IMR-90 (cell line): ENCODE results near the gene GNPTG.

ENCODE experiments used
- BHLHE40 ChIP-seq: fragments of 150-350 bp; IDR thresholded peaks from 2 replicates; pipeline ENCODE4 v1.6.1; 2016; ENCODE audit warnings: mild to moderate bottlenecking, low read depth, low read length
- CEBPB ChIP-seq: IDR thresholded peaks from 2 replicates; pipeline ENCODE4 v1.6.1; 2012; ENCODE audit warnings: low read depth, low read length, improper control_type of control experiment
- CTCF ChIP-seq: conservative IDR thresholded peaks from 2 replicates; pipeline ENCODE4 v1.5.1; 2012; ENCODE audit warnings: mild to moderate bottlenecking, low read depth, low read length, improper control_type of control experiment
- FOS ChIP-seq: fragments of 150-350 bp; IDR thresholded peaks from 2 replicates; pipeline ENCODE4 v1.6.1; 2016; ENCODE audit warnings: low read depth, low read length
- MAFK ChIP-seq: IDR thresholded peaks from 2 replicates; pipeline ENCODE4 v1.6.1; 2012; ENCODE audit warnings: low read depth, low read length, improper control_type of control experiment
- MXI1 ChIP-seq: IDR thresholded peaks from 2 replicates; pipeline ENCODE4 v1.6.1; 2012; ENCODE audit warnings: low read depth, mild to moderate bottlenecking, low read length, moderate library complexity, borderline replicate concordance
- NFE2L2 ChIP-seq: fragments of 150-350 bp; IDR thresholded peaks from 2 replicates; pipeline ENCODE4 v1.6.1; 2016; ENCODE audit warnings: low read depth, mild to moderate bottlenecking, low read length
- POLR2A ChIP-seq: IDR thresholded peaks from 2 replicates; pipeline ENCODE4 v1.6.1; 2012; ENCODE audit warnings: mild to moderate bottlenecking, low read depth, low read length
- RAD21 ChIP-seq: IDR thresholded peaks from 2 replicates; pipeline ENCODE4 v1.6.1; 2012; ENCODE audit warnings: low read length, improper control_type of control experiment
- RCOR1 ChIP-seq: IDR thresholded peaks from 2 replicates; pipeline ENCODE4 v1.6.1; 2012; ENCODE audit warnings: mild to moderate bottlenecking, low read length, improper control_type of control experiment; ENCODE audit not compliant: insufficient replicate concordance
- SMC3 ChIP-seq: fragments of 150-350 bp; IDR thresholded peaks from 2 replicates; pipeline ENCODE4 v1.6.1; 2016; ENCODE audit warnings: low read depth, mild to moderate bottlenecking, antibody characterized with exemption, low read length, moderate library complexity
- USF2 ChIP-seq: fragments of 150-350 bp; IDR thresholded peaks from 2 replicates; pipeline ENCODE4 v1.6.1; 2017; ENCODE audit warnings: mild to moderate bottlenecking, antibody characterized with exemption, low read length, low read depth

- no peak for TF ChIP-seq POLR2A
- peak; percentile 28; the same call in 1 of the 2 replicates for TF ChIP-seq MXI1
- no peak for TF ChIP-seq USF2
- TF ChIP-seq SMC3 = no peak
- no peak for TF ChIP-seq CTCF
- TF ChIP-seq RCOR1 = no peak
- no peak for TF ChIP-seq NFE2L2
- TF ChIP-seq BHLHE40 = no peak
- no peak for TF ChIP-seq FOS
- TF ChIP-seq CEBPB = no peak
- TF ChIP-seq RAD21 = no peak
- no peak for TF ChIP-seq MAFK
These were observed 40.9 kb upstream of the GNPTG start for GRCh38 chr16:1310832-1311200.
